GM10266 (cell line): Measurements from ENCODE around the gene MYO7B.

Source experiments
- DNase-seq: peaks from one replicate; pipeline ENCODE4 v3.0.0; 2012; ENCODE audit errors: extremely low spot score
- TF ChIP-seq, protein P1 (sequence below): IDR thresholded peaks from 2 replicates; pipeline ENCODE4 v1.5.1; 2012; ENCODE audit warnings: mild to moderate bottlenecking, low read depth; ENCODE audit not compliant: control insufficient read depth, insufficient read depth; ENCODE audit errors: missing control alignments

MYO7B gene

DNA sequence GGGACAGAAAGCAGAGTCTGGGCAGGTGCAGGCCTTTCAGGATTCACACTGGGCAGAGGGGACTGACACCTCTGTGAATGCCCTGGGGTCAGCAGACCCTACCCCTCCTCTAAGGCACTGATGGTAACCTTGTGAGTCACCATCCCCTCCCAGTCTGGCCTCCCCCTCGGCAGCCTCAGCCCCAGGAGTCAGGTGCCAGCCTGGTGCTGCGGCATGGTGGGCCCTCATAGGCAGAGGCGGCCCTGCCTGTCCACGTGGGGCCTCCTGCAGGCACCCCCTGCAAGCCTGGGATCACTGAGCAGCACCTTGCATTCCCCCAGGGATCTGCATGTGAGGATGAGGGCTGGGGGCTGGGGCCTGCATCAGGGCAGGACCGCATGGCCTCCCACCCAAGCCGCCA lies 105.7 kb downstream of the MYO7B start:
- TF ChIP-seq, protein P1, sequence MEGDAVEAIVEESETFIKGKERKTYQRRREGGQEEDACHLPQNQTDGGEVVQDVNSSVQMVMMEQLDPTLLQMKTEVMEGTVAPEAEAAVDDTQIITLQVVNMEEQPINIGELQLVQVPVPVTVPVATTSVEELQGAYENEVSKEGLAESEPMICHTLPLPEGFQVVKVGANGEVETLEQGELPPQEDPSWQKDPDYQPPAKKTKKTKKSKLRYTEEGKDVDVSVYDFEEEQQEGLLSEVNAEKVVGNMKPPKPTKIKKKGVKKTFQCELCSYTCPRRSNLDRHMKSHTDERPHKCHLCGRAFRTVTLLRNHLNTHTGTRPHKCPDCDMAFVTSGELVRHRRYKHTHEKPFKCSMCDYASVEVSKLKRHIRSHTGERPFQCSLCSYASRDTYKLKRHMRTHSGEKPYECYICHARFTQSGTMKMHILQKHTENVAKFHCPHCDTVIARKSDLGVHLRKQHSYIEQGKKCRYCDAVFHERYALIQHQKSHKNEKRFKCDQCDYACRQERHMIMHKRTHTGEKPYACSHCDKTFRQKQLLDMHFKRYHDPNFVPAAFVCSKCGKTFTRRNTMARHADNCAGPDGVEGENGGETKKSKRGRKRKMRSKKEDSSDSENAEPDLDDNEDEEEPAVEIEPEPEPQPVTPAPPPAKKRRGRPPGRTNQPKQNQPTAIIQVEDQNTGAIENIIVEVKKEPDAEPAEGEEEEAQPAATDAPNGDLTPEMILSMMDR, result no peak

DNA sequence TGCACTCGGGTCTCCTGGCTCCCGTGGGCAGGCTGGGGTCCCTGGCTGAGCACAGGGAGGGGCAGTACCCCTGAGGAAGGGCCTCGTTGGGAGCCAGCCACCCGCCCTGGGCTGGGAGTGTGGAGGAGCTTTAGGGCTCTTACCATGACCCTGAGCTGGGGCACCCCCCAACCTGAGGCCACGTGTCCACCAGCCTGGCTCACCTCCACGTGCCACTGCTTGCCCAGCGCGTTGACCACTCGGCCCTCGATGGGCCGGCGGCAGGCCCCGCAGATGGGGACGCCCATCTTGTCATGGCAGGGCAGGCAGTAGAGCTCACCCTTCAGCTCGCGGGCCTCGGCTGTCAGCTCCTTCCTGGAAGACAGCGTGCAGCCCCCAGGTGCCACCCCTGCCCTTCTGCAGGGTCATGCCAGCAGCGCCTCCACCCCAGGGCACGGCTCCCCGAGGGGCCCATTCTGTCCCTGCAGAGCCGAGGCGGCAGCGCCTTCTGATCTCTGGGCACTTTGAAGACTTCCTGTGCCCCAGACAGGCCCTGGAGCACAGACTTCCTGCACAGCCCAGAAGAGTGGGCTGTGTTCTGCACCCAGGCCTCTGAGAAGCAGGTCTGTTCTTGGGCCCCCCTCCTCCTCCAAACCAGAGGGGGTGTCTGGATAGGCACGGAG lies 106.5 kb downstream of the MYO7B start:
- DNase-seq, result no peak

More for the DNA sequence above, 105.7 kb downstream of the MYO7B start:
- DNase-seq, result no peak

DNA sequence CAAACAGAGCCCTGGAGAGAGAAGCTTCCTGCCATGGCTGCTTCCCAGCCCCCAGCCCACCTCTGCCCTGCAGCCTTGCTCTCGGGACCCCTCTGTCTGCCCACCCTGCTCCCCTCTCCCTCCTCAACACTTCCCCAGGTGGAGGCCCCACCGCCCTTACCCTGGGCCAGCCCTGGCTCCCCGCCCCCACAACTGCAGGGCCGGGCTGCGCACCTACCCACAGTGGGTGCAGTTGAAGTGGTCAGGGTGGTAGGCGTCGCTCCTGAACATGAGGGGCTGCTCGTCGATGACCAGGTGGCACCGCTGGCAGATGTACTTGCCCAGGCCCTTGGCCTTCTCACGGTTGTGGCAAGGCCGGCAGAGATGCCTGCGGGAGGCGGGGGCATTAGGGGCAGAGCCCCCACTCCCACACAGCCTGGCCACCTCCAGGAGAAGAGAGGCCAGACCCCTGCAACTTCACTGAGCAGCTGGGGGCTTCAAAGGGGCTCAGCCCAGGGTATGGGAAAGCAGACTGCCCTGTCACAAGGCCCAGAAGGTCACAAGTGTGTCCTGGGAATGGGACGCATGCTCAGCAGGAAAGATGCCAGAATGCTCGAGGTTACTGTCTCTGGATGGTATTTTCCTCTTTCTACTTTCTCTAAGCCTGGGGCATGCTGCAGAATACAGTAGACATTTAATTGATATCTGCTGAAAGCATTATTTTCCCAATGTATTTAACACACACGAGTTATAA lies 107.4 kb downstream of the MYO7B start:
- TF ChIP-seq, protein P1, result no peak
- DNase-seq, result no peak

More for the DNA sequence above, 106.5 kb downstream of the MYO7B start:
- TF ChIP-seq, protein P1, result no peak

GRCh38 chr2:127643439-127644065 lies 108.1 kb downstream of the MYO7B start:
- TF ChIP-seq, protein P1, result no peak
- no peak for DNase-seq

- TF ChIP-seq, protein P1, result no peak
- no peak for DNase-seq
Observed at GRCh38 chr2:127644066-127645025, 108.9 kb downstream of the MYO7B start.

- DNase-seq, result no peak
- TF ChIP-seq, protein P1, result no peak
Observed at GRCh38 chr2:127645026-127645394, 109.5 kb downstream of the MYO7B start.
